Measurements from ENCODE around the gene KCNJ1. TPM values are rescaled to one million over a fixed set of nuclear protein-coding genes. Genes with fewer than 3 reads are reported as not detected.

KCNJ1 gene
- total and polyA plus RNA-seq, 4 donors: 0.01 to 0.31 (median 0.14) TPM

DNA sequence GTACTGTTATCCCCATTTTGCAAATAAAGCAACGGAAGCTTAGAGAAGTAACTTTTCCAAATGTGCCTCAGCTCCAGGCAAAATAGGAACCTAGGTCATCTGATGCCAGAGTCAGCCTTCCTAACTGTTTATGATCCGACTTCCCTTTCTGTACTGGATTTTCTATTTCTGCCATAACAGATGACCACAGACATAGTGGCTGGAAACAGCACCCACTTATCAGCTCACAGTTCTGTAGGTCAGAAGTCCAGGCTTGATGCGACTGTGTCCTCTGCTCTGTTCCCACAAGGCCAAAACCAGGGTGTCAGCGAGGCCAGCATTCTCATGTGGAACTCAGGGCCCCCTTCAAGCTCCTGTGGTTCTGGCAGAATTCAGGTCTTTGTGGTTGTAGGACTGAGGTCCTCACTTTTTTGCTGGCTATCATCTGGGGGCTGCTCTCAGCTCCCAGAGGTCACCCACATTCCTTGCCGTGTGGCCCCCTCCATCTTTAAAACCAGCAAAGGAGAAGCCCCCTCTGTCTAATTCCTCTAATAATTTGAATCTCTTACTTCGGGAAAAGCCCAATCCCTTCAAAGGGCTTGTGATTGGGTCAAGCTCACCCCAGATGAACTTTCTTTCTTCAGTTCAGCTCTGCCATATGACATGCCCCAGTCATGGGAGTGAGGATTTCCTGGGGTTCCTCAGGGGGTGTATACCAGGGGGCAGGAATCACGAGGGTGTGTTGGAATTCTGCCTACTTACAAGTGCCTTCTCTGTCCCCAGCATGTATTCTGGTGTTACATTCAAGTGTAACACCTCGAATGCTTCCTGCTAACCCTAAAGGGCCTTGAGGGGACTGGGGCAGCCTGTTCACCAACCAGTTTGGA lies 39.3 kb upstream of the KCNJ1 start:
- DNase-seq (no peak), ATAC-seq (ENCODE audit: insufficient read depth, low FRiP score) (no peak)
- Histone ChIP-seq H3K4me1 (ENCODE audit: control insufficient read depth in 5 of 5, insufficient read depth in 5 of 5, low read length in 5 of 5) (peaks cover 2 to 19% (median 5%) of the 10 kb centered on the region in 5 donors), H3K27me3 (ENCODE audit: control insufficient read depth in 3 of 3, insufficient read depth in 3 of 3, low read length in 2 of 3) (peaks cover 0 to 21% (median 19%) of the 10 kb centered on the region in 3 donors), H3K9me3 (ENCODE audit: control insufficient read depth in 4 of 4, insufficient read depth in 3 of 4, low read length in 3 of 4) (peaks cover 0 to 3% (median 0%) of the 10 kb centered on the region in 4 donors), H3K4me3 (no peak overlapping the region), H3K9ac (ENCODE audit: insufficient read depth in 1 of 2, low read length in 2 of 2) (no peak overlapping the region), H3K36me3 (ENCODE audit: control insufficient read depth in 4 of 4, insufficient read depth in 4 of 4, low read length in 4 of 4) (no peaks in the 10 kb centered on the region), H3K27ac (ENCODE audit: low read depth in 1 of 2, low read length in 1 of 2) (peak overlapping the region in 1 of 2 donors; percentile 56)
- WGBS, 2 donors: 58 to 60% methylated on average over 8 of the region's 8 CpGs
- TF ChIP-seq, protein P1, sequence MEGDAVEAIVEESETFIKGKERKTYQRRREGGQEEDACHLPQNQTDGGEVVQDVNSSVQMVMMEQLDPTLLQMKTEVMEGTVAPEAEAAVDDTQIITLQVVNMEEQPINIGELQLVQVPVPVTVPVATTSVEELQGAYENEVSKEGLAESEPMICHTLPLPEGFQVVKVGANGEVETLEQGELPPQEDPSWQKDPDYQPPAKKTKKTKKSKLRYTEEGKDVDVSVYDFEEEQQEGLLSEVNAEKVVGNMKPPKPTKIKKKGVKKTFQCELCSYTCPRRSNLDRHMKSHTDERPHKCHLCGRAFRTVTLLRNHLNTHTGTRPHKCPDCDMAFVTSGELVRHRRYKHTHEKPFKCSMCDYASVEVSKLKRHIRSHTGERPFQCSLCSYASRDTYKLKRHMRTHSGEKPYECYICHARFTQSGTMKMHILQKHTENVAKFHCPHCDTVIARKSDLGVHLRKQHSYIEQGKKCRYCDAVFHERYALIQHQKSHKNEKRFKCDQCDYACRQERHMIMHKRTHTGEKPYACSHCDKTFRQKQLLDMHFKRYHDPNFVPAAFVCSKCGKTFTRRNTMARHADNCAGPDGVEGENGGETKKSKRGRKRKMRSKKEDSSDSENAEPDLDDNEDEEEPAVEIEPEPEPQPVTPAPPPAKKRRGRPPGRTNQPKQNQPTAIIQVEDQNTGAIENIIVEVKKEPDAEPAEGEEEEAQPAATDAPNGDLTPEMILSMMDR (IDR thresholded peaks at IDR 0.05; ENCODE audit: control extremely low read depth, extremely low read depth): no peak

DNA sequence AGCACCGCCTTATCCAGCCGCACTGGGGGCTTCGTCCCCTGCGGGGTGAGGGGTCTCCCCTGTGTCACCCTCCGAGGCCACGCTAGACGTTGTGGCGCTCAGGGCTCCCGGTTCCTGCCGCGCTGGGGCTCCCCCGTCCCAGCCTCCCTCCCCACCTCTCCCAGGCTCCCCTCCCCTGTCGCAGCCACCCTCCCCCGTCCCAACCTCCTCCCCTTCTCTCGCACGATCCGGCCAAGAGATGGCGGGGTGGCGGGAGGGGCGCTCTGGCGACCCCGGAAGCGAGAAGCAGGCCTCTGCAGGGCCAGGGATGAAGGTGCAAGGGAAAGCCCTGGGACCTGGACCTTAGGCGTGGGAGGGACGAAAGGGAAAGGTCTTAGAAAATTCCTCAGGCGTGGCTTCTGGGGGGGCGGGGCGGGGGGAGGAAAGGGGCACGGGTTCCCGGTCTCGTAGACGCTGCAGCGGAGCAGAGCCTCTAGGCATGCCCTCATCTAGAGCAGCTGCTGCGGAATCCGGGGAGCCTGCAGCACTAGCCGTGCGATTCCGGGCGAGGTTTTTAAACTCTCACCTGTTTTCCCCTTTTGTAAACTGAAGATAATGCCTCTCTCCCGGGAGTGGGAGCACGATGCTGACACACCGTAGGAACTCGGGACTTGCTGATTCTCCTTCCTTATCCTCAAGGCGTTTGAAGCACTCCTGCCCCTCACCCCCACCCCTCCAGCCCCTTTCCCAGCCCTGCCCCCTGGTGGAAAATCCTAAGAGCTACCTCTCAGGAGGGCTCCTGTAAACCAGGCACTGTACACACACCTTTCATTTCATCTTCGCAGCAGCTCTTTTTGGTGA lies 38.5 kb upstream of the KCNJ1 start:
- Histone ChIP-seq H3K4me1 (ENCODE audit: control insufficient read depth in 5 of 5, insufficient read depth in 5 of 5, low read length in 5 of 5) (peaks cover 2 to 21% (median 5%) of the 10 kb centered on the region in 5 donors), H3K9me3 (ENCODE audit: control insufficient read depth in 4 of 4, insufficient read depth in 3 of 4, low read length in 3 of 4) (no peaks in the 10 kb centered on the region), H3K4me3 (peak overlapping the region; percentile 48), H3K27me3 (ENCODE audit: control insufficient read depth in 3 of 3, insufficient read depth in 3 of 3, low read length in 2 of 3) (peaks cover 0 to 24% (median 22%) of the 10 kb centered on the region in 3 donors), H3K36me3 (ENCODE audit: control insufficient read depth in 4 of 4, insufficient read depth in 4 of 4, low read length in 4 of 4) (no peaks in the 10 kb centered on the region), H3K9ac (ENCODE audit: insufficient read depth in 1 of 2, low read length in 2 of 2) (no peak overlapping the region), H3K27ac (ENCODE audit: low read depth in 1 of 2, low read length in 1 of 2) (peak overlapping the region in 1 of 2 donors; percentile 73)
- TF ChIP-seq, protein P1 (IDR thresholded peaks at IDR 0.05; ENCODE audit: control extremely low read depth, extremely low read depth): no peak
- DNase-seq: peak; percentile 63 to 68 (median 64)
- WGBS, 2 donors: 1 to 2% methylated on average over 45 of the region's 45 CpGs
- peak; percentile 63 for ATAC-seq (ENCODE audit: insufficient read depth, low FRiP score)

DNA sequence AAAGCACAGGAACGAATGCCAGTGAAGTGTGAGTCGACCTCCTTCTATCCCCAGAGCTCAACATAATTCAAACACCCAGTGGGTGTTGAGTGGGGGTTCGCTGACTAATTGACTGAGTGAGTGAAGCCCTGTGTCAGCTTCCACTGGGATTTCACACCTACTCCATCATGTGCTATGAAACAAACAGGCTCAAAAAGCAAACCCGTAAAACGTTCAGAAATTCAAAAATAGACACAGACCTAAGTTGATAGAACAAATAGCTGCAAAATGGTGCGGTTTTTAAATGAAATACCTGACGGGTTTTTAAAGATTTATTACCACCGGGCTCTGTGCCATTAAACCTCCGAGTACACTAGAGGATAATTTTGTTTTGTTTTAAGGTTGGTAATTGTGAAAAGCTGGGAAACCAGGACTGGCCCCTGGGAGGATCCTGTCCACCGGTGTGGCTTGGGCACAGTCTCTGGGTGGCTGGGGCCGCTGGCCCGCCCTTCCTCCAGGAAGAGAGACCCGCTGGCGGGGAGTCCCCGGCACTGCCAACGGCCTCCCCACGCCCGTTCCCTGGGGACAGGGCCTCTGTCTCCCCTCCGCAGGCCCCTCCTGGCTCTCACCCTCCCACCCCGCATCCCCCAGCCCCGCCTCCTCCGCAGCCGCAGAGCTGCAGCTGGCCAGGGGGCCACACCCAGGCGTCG lies 37.7 kb upstream of the KCNJ1 start:
- Histone ChIP-seq H3K36me3 (ENCODE audit: control insufficient read depth in 4 of 4, insufficient read depth in 4 of 4, low read length in 4 of 4) (no peaks in the 10 kb centered on the region), H3K9ac (ENCODE audit: insufficient read depth in 1 of 2, low read length in 2 of 2) (no peak overlapping the region), H3K27ac (ENCODE audit: low read depth in 1 of 2, low read length in 1 of 2) (peak overlapping the region in 1 of 2 donors; percentile 73), H3K4me1 (ENCODE audit: control insufficient read depth in 5 of 5, insufficient read depth in 5 of 5, low read length in 5 of 5) (peaks cover 2 to 21% (median 5%) of the 10 kb centered on the region in 5 donors), H3K4me3 (no peak overlapping the region), H3K27me3 (ENCODE audit: control insufficient read depth in 3 of 3, insufficient read depth in 3 of 3, low read length in 2 of 3) (peaks cover 0 to 24% (median 22%) of the 10 kb centered on the region in 3 donors), H3K9me3 (ENCODE audit: control insufficient read depth in 4 of 4, insufficient read depth in 3 of 4, low read length in 3 of 4) (no peaks in the 10 kb centered on the region)
- TF ChIP-seq, protein P1 (IDR thresholded peaks at IDR 0.05; ENCODE audit: control extremely low read depth, extremely low read depth): no peak
- peak; percentile 25 for ATAC-seq (ENCODE audit: insufficient read depth, low FRiP score)
- 6 to 9% methylated on average over 19 to 25 of the region's 25 CpGs for WGBS, 2 donors
- peak; percentile 56 to 72 (median 60) for DNase-seq

Measured in lung (tissue), 12 donors.